SK-N-DZ (cell line): Measurements from ENCODE around the gene SEC14L6.
"Not testable (repeated sequence)": the region's sequence is repeated elsewhere in the genome, so short reads cannot be mapped to it uniquely, and the experiment has no call there.

Experiments
- DNase-seq: peaks from one replicate; pipeline ENCODE4 v3.0.0-alpha.2; 2015; ENCODE audit warnings: low spot score

The SEC14L6 gene

GRCh38 chr22:30567277-30567676 is 20.7 kb upstream of the SEC14L6 start:
- not testable (repeated sequence) for DNase-seq

- no peak for DNase-seq
These were observed 19.6 kb upstream of the SEC14L6 start for GRCh38 chr22:30566125-30566524.

GRCh38 chr22:30565341-30565740 is 18.8 kb upstream of the SEC14L6 start:
- no peak for DNase-seq

- no peak for DNase-seq
These were observed 18.2 kb upstream of the SEC14L6 start for GRCh38 chr22:30564761-30565119.

GRCh38 chr22:30564045-30564760 is 17.7 kb upstream of the SEC14L6 start:
- no peak for DNase-seq

GRCh38 chr22:30562366-30562765 is 15.8 kb upstream of the SEC14L6 start:
- no peak for DNase-seq

GRCh38 chr22:30561402-30562189 is 15.1 kb upstream of the SEC14L6 start:
- DNase-seq: no peak

GRCh38 chr22:30560643-30561202 is 14.2 kb upstream of the SEC14L6 start:
- DNase-seq: not testable (repeated sequence)

- DNase-seq: no peak
These were observed 13.3 kb upstream of the SEC14L6 start for GRCh38 chr22:30559889-30560288.

- no peak for DNase-seq
These were observed 10.7 kb upstream of the SEC14L6 start for GRCh38 chr22:30557243-30557642.

- no peak for DNase-seq
These were observed 9.8 kb upstream of the SEC14L6 start for GRCh38 chr22:30556388-30556787.

GRCh38 chr22:30555282-30556210 is 9.0 kb upstream of the SEC14L6 start:
- DNase-seq: no peak

- no peak for DNase-seq
These were observed 7.4 kb upstream of the SEC14L6 start for GRCh38 chr22:30553971-30554370.

- DNase-seq: no peak
These were observed 6.2 kb upstream of the SEC14L6 start for GRCh38 chr22:30552719-30553118.

GRCh38 chr22:30551813-30552212 is 5.3 kb upstream of the SEC14L6 start:
- DNase-seq: not testable (repeated sequence)

GRCh38 chr22:30547188-30547587 is 647 bp upstream of the SEC14L6 start:
- no peak for DNase-seq

GRCh38 chr22:30542811-30543188 is 3.7 kb downstream of the SEC14L6 start:
- no peak for DNase-seq

- DNase-seq: no peak
These were observed 4.4 kb downstream of the SEC14L6 start for GRCh38 chr22:30541961-30542810.

GRCh38 chr22:30541511-30541910 is 5.0 kb downstream of the SEC14L6 start:
- DNase-seq: not testable (repeated sequence)

- DNase-seq: no peak
These were observed 7.2 kb downstream of the SEC14L6 start for GRCh38 chr22:30539368-30539767.

- DNase-seq: no peak
These were observed 8.3 kb downstream of the SEC14L6 start for GRCh38 chr22:30538280-30538679.
